ENCODE results near the gene ASPN.

Gene ASPN

DNA sequence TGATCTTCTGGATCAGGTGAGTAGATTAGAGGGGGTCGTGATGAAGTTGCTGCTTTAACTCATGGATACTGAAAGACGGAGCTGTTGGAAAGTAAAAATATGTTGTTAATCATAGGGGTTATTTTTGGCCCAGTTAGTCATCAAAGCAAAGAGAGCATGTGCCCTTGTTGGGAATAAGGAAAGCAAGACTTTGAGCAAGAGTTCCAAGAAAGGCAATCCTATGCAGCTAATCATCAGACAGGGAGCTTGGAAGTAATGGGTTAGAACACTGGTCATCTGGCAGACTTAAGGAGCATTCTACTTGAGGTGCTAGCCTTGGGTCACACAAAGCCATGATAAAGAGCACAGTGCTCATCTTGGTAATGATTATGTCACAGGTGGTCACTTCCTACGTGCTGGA lies 18.3 kb downstream of the ASPN start:
- DNase-seq (ENCODE audit: extremely low spot score) = no peak
- ChIA-PET POLR2A (no interaction called here), CTCF (no interaction called here)
- TF ChIP-seq FOXM1 (IDR thresholded peaks at IDR 0.05; ENCODE audit: borderline replicate concordance) = no peak
- TF ChIP-seq FOXA1 (IDR thresholded peaks at IDR 0.05) = no peak
- TF ChIP-seq HDGF (IDR thresholded peaks at IDR 0.05; ENCODE audit: borderline replicate concordance) = no peak
- TF ChIP-seq TARDBP (IDR thresholded peaks at IDR 0.05) = no peak
- no peak for TF ChIP-seq L3MBTL2 (conservative IDR thresholded peaks at IDR 0.05)
- no peak for TF ChIP-seq SP1 (IDR thresholded peaks at IDR 0.05)
- TF ChIP-seq SUZ12 (IDR thresholded peaks at IDR 0.05) = no peak
- TF ChIP-seq, protein P1, sequence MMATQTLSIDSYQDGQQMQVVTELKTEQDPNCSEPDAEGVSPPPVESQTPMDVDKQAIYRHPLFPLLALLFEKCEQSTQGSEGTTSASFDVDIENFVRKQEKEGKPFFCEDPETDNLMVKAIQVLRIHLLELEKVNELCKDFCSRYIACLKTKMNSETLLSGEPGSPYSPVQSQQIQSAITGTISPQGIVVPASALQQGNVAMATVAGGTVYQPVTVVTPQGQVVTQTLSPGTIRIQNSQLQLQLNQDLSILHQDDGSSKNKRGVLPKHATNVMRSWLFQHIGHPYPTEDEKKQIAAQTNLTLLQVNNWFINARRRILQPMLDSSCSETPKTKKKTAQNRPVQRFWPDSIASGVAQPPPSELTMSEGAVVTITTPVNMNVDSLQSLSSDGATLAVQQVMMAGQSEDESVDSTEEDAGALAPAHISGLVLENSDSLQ (IDR thresholded peaks at IDR 0.05) = no peak
- no peak for TF ChIP-seq NFRKB (IDR thresholded peaks at IDR 0.05)
- TF ChIP-seq CTBP1 (IDR thresholded peaks at IDR 0.05; ENCODE audit: borderline replicate concordance) = no peak
- no peak for TF ChIP-seq BHLHE40 (IDR thresholded peaks at IDR 0.05; ENCODE audit: borderline replicate concordance)
- TF ChIP-seq ZNF384 (IDR thresholded peaks at IDR 0.05) = no peak
- TF ChIP-seq LEF1 (IDR thresholded peaks at IDR 0.05; ENCODE audit: borderline replicate concordance) = no peak
- TF ChIP-seq FOXK2 (IDR thresholded peaks at IDR 0.05) = no peak
- no peak for TF ChIP-seq ELF4 (IDR thresholded peaks at IDR 0.05)
- TF ChIP-seq ARNT (IDR thresholded peaks at IDR 0.05) = no peak

DNA sequence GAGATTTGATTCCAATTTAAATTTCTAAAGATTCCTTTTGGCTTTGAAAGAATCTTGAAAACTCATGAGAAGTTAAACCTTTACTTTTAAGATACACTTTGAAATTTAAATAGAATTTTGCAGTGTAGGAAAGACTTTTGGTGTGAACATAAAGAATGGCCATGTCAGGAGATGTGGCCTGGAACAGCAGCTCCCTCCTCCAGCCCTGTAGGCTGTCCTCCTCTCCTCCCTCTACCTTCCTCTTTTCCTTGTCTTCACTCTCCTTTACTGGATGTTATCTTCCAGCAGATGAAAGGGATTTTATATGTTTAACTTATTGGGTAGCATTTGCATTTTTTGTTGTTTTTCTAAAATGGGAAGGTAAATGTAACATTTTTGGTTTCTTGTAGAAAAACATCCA lies 18.9 kb downstream of the ASPN start:
- TF ChIP-seq HDGF (IDR thresholded peaks at IDR 0.05; ENCODE audit: borderline replicate concordance) = no peak
- TF ChIP-seq TARDBP (IDR thresholded peaks at IDR 0.05) = no peak
- TF ChIP-seq ELF4 (IDR thresholded peaks at IDR 0.05) = no peak
- TF ChIP-seq L3MBTL2 (conservative IDR thresholded peaks at IDR 0.05) = no peak
- TF ChIP-seq NFRKB (IDR thresholded peaks at IDR 0.05) = no peak
- DNase-seq (ENCODE audit: extremely low spot score) = no peak
- ChIA-PET CTCF (no interaction called here), POLR2A (no interaction called here)

DNA sequence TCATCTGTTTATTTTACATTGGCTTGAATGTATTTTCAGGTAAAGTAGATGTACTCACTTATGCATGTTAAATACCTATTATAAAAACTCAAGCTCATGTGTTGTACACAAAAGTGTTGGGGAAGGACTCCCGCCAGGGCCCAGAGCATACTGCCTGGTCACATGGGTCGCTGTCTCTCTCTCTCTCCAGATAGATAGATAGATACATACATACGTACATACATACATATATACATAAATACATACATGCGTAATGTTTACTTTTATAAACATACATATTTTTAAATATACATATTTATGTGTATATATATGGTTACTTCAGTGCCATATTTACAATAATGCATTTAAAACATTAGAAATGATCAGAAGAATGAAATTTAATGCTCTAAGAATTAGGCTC lies 24.7 kb downstream of the ASPN start:
- TF ChIP-seq FOXK2 (IDR thresholded peaks at IDR 0.05) (no peak), SUZ12 (IDR thresholded peaks at IDR 0.05) (no peak), FOXA1 (IDR thresholded peaks at IDR 0.05) (no peak), TARDBP (IDR thresholded peaks at IDR 0.05) (no peak), CTBP1 (IDR thresholded peaks at IDR 0.05; ENCODE audit: borderline replicate concordance) (no peak), ELF4 (IDR thresholded peaks at IDR 0.05) (no peak), ARNT (IDR thresholded peaks at IDR 0.05) (no peak), HDGF (IDR thresholded peaks at IDR 0.05; ENCODE audit: borderline replicate concordance) (no peak), NFRKB (IDR thresholded peaks at IDR 0.05) (no peak), FOXM1 (IDR thresholded peaks at IDR 0.05; ENCODE audit: borderline replicate concordance) (no peak), BHLHE40 (IDR thresholded peaks at IDR 0.05; ENCODE audit: borderline replicate concordance) (no peak), LEF1 (IDR thresholded peaks at IDR 0.05; ENCODE audit: borderline replicate concordance) (no peak), L3MBTL2 (conservative IDR thresholded peaks at IDR 0.05) (no peak), SP1 (IDR thresholded peaks at IDR 0.05) (no peak), ZNF384 (IDR thresholded peaks at IDR 0.05) (no peak)
- TF ChIP-seq, protein P1 (IDR thresholded peaks at IDR 0.05) = no peak
- ChIA-PET CTCF (no interaction called here), POLR2A (no interaction called here)
- DNase-seq (ENCODE audit: extremely low spot score) = no peak

DNA sequence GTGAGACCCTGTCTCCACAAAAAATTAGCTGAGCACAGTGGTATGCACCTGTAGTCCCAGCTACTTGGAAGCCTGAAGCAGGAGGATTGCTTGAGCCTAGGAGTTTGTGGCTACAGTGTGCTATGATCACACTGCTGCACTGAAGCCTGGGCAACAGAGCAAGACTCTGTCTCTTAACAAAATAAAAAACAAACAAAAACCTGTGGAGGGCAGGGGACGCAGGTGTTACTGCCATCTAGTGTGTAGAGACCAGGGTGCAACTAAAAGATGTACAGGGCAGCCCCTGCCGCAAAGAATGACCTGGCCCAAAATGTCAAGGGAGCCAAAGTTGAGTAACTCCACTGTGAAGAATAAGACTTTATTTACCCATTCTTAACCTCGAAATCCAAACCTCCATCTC lies 27.1 kb downstream of the ASPN start:
- TF ChIP-seq TARDBP (IDR thresholded peaks at IDR 0.05) = no peak
- TF ChIP-seq FOXM1 (IDR thresholded peaks at IDR 0.05; ENCODE audit: borderline replicate concordance) = no peak
- TF ChIP-seq ARNT (IDR thresholded peaks at IDR 0.05) = no peak
- TF ChIP-seq SP1 (IDR thresholded peaks at IDR 0.05) = no peak
- TF ChIP-seq L3MBTL2 (conservative IDR thresholded peaks at IDR 0.05) = no peak
- TF ChIP-seq CTBP1 (IDR thresholded peaks at IDR 0.05; ENCODE audit: borderline replicate concordance) = no peak
- no peak for TF ChIP-seq LEF1 (IDR thresholded peaks at IDR 0.05; ENCODE audit: borderline replicate concordance)
- TF ChIP-seq HDGF (IDR thresholded peaks at IDR 0.05; ENCODE audit: borderline replicate concordance) = no peak
- TF ChIP-seq, protein P1 (IDR thresholded peaks at IDR 0.05) = no peak
- no peak for TF ChIP-seq BHLHE40 (IDR thresholded peaks at IDR 0.05; ENCODE audit: borderline replicate concordance)
- TF ChIP-seq SUZ12 (IDR thresholded peaks at IDR 0.05) = no peak
- TF ChIP-seq ZNF384 (IDR thresholded peaks at IDR 0.05) = no peak
- no peak for TF ChIP-seq FOXA1 (IDR thresholded peaks at IDR 0.05)
- no peak for TF ChIP-seq FOXK2 (IDR thresholded peaks at IDR 0.05)
- TF ChIP-seq ELF4 (IDR thresholded peaks at IDR 0.05) = no peak
- TF ChIP-seq NFRKB (IDR thresholded peaks at IDR 0.05) = no peak
- POLR2A ChIA-PET = no interaction called here
- CTCF ChIA-PET = no interaction called here
- peak; percentile 38 for DNase-seq (ENCODE audit: extremely low spot score)

DNA sequence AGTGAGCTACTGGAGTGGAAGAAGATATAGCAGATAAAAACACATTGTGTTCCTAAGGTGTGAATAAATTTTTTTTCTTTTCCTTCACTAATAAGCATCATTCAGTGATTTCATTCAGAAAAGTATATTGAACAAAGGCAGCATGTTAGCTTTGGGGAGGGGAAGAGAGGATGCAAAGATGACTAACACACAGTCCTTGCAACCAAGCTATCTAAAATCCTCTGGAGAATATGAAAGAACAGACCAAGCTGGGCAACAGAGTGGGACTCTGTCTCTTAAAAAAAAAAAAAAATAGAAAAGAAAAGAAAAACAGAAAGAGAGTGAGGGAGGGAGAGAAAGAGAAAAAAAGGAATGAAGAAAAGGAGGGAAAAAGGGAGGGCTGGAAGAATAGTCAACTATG lies 35.8 kb downstream of the ASPN start:
- POLR2A ChIA-PET = interaction anchor here (1.5 kb wide), 1 partner anchor 120 kb away, joined by 4 read pairs; the partner anchor contains the start of gene CENPP
- DNase-seq (ENCODE audit: extremely low spot score) = no peak
- TF ChIP-seq ZNF384 (IDR thresholded peaks at IDR 0.05) = no peak
- no peak for TF ChIP-seq FOXA1 (IDR thresholded peaks at IDR 0.05)
- no peak for TF ChIP-seq SP1 (IDR thresholded peaks at IDR 0.05)
- TF ChIP-seq LEF1 (IDR thresholded peaks at IDR 0.05; ENCODE audit: borderline replicate concordance) = no peak
- TF ChIP-seq BHLHE40 (IDR thresholded peaks at IDR 0.05; ENCODE audit: borderline replicate concordance) = no peak
- no peak for TF ChIP-seq ARNT (IDR thresholded peaks at IDR 0.05)
- TF ChIP-seq L3MBTL2 (conservative IDR thresholded peaks at IDR 0.05) = no peak
- no peak for TF ChIP-seq ELF4 (IDR thresholded peaks at IDR 0.05)
- TF ChIP-seq SUZ12 (IDR thresholded peaks at IDR 0.05) = no peak
- no peak for TF ChIP-seq HDGF (IDR thresholded peaks at IDR 0.05; ENCODE audit: borderline replicate concordance)
- no peak for TF ChIP-seq NFRKB (IDR thresholded peaks at IDR 0.05)
- TF ChIP-seq CTBP1 (IDR thresholded peaks at IDR 0.05; ENCODE audit: borderline replicate concordance) = no peak
- TF ChIP-seq, protein P1 (IDR thresholded peaks at IDR 0.05) = no peak
- no peak for TF ChIP-seq FOXM1 (IDR thresholded peaks at IDR 0.05; ENCODE audit: borderline replicate concordance)
- no peak for TF ChIP-seq TARDBP (IDR thresholded peaks at IDR 0.05)
- CTCF ChIA-PET = no interaction called here
